PC-9 (cell line): ENCODE data around the gene SPRED3.

Experiments
- EZH2 ChIP-seq: fragments of 200-600 bp; sonication (generic); IDR thresholded peaks from 2 replicates; pipeline ENCODE4 v1.8.0; 2017; ENCODE audit warnings: antibody characterized with exemption, low read depth
- TF ChIP-seq, protein P1 (sequence below): fragments of 200-600 bp; sonication (generic); conservative IDR thresholded peaks from 2 replicates; pipeline ENCODE4 v1.6.1; 2017; ENCODE audit warnings: mixed run types, antibody characterized with exemption, mild to moderate bottlenecking, moderate library complexity

DNA sequence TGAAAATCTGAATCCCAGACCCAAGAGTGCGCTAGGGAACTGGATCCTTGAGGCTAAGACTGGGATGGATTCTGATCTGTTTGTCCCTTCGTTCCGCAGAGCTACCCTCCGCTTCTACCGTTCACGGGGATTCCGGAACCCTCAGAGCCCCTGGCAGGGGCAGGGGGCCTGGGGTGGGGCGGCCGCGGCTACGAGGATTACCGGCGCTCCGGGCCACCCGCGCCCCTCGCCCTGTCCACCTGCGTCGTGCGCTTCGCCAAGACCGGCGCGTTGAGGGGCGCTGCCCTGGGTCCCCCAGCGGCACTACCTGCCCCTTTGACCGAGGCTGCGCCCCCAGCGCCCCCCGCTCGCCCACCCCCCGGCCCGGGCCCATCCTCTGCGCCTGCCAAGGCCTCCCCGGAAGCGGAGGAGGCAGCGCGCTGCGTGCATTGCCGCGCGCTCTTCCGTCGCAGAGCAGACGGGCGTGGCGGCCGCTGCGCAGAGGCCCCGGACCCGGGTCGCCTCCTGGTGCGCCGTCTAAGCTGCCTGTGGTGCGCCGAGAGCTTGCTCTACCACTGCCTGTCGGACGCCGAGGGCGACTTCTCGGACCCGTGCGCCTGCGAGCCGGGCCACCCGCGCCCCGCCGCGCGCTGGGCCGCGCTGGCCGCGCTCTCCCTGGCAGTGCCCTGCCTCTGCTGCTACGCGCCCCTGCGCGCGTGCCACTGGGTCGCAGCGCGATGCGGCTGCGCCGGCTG, 7.1 kb downstream of the SPRED3 start:
- TF ChIP-seq, protein P1, sequence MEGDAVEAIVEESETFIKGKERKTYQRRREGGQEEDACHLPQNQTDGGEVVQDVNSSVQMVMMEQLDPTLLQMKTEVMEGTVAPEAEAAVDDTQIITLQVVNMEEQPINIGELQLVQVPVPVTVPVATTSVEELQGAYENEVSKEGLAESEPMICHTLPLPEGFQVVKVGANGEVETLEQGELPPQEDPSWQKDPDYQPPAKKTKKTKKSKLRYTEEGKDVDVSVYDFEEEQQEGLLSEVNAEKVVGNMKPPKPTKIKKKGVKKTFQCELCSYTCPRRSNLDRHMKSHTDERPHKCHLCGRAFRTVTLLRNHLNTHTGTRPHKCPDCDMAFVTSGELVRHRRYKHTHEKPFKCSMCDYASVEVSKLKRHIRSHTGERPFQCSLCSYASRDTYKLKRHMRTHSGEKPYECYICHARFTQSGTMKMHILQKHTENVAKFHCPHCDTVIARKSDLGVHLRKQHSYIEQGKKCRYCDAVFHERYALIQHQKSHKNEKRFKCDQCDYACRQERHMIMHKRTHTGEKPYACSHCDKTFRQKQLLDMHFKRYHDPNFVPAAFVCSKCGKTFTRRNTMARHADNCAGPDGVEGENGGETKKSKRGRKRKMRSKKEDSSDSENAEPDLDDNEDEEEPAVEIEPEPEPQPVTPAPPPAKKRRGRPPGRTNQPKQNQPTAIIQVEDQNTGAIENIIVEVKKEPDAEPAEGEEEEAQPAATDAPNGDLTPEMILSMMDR = no peak
- TF ChIP-seq EZH2 = no peak
